GM20431 (cell line): ENCODE measurements around the gene ACAD11.
"Not testable (repeated sequence)": the region's sequence is repeated elsewhere in the genome, so short reads cannot be mapped to it uniquely, and the experiment has no call there.

Experiments
- in situ Hi-C: fragments of 300-500 bp; cut with MseI, MboI; formaldehyde crosslinking; loops from one replicate; pipeline ENCODE4 v1.15.0; 2020; ENCODE audit warnings: low sequenced_read_pairs; ENCODE audit not compliant: unreplicated experiment

The ACAD11 gene

GRCh38 chr3:132561003-132561402, 98.6 kb downstream of the ACAD11 start:
- in situ Hi-C loops = no loop called here

DNA sequence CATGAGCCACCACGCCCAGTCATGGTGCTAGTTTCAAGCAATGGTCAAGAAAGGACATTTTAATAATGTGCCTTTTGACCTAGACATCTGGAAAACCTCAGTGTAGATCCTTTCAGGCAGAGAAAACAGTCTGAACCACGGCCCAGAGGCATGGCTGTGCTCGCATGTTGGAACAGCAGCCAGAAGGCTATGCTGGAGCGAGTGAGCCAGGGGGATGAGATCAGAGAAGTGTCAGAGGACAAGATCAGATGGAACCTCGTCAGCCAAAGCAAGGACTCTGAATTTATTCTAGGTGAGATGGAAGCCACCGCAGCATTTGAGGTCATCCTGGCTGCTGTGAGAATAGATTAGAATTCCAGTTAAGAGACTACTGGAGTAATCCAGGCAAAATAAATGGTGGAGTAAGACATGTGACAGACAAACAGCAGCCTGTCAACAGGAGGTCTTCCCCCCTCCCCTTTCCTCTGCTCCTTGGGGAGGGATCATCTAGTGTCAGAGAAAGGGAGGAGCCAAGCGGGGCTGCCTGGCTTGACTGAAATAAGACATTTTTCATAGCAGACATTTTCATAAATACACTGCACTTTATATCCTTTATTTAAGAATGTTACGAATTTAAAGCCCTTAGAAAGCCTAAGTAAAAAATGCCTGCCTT, 103.0 kb downstream of the ACAD11 start:
- in situ Hi-C loops = no loop called here

DNA sequence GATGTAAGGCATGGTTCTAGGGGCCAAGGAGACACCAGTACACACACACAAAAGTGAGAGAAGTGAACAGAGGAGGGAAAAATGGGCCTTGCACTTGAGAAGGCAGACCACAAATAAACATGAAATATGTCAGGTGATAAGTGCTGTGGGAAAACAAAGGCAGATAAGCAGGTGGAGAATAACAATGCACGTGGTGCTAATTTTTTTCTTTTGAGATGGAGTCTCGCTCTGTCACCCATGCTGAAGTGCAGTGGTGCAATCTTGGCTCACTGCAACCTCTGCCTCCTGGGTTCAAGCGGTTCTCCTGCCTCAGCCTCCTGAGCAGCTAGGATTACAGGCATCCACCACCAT, 103.6 kb downstream of the ACAD11 start:
- in situ Hi-C loops = not testable (repeated sequence)

GRCh38 chr3:132555306-132556035, 104.1 kb downstream of the ACAD11 start:
- in situ Hi-C loops = no loop called here

DNA sequence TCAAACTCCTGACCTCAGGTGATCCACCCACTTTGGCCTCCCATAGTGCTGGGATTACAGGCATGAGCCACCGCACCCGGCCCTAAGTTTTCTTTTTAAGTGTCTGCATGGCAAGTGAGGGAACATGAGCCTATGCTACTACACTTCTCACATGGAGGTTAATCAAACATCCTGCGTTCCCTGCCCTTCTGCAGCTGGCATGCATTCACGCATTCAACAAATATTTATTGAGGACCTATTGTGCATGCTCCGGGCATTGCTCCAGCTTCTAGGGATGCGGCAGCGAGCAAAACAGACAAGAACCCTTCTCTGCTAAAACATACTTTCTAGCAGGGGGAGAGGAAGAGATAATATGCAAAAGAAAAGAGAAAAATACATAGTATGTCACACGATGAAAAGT, 105.2 kb downstream of the ACAD11 start:
- in situ Hi-C loops = no loop called here

DNA sequence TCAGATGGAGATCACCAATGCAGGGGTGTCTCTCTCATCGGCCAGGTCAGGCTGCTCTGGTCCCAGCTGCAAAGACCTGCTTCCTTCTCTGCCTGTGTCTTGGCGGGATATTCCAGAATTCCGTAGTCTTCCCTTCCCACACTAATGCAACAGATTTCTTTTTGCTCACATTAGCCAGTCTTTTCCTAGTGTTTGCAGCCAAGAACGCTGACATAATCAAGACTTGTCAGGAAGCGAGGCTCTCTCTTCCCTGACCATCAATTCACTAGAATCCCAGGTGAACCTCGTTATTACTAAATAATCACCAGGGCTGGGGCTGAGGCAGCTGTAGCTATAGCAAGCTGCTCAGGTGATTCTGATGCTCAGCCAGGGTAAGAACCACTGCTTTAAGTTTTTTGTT, 105.8 kb downstream of the ACAD11 start:
- in situ Hi-C loops = no loop called here

DNA sequence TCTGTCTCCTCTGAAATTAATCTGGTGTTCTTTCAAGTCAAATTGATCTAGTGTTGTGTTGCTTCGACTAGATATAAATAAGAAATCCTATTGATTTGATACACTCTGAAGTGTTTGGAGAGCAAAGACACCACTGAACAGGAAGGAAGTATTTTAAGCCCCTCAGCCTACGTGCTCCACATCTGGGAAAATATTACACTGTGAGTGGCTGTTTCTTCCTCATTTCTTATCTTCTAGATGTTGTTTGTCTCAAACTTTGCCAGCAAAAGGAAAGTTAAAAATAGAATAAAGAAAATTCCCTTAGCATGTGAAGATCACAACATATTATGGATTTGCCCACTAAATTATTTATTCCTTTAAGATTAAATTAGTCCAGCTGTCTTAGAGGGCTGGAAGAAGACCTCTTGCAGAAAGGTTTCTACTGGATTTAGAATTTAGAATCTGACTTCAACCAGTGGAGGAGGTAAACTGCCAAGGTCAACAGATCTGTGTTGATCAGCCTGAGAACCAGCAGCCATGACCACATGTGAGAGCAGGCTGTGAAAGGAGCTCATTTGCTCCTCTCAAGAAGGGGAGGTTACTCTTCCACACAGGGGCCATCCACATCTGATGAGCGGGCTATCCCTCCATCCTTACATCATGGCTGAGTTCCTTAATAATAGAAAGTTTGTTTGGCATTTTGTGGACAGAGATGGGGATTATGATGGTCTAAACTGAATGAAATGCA, 108.9 kb downstream of the ACAD11 start:
- in situ Hi-C loops = no loop called here

DNA sequence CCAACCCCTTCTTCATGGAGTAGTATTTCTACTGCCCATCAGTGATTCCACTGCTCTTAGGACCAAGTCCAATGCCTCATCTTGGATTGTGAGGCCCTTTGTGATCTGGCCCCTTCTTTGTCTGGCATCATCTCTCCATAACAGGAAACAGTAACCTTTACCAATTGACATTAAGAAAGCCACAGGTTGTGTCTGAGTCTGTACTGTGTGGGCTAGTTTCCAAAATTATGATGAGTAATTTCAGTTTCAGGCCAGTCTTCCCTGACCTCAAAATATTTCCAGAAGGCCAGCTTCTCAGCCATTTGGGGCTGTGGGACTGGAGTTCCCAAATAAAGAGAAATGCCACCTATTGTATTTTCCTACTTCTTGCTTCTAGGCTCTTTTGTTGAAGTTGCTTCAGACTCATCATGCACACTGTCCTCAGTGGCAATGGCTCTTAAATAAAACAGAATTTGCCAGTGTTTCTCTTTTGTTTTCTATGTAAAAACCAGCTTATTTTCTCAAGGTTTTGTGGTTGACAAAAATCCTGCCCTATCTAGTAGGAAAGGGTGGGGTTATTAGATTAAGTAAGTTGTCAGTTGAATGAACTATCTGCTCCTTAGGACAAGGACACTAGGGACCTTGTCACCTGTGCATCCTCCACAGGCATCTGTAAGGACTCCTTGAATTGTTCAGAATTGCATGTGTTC, 109.6 kb downstream of the ACAD11 start:
- in situ Hi-C loops = no loop called here

GRCh38 chr3:132549169-132549568, 110.4 kb downstream of the ACAD11 start:
- in situ Hi-C loops = no loop called here

DNA sequence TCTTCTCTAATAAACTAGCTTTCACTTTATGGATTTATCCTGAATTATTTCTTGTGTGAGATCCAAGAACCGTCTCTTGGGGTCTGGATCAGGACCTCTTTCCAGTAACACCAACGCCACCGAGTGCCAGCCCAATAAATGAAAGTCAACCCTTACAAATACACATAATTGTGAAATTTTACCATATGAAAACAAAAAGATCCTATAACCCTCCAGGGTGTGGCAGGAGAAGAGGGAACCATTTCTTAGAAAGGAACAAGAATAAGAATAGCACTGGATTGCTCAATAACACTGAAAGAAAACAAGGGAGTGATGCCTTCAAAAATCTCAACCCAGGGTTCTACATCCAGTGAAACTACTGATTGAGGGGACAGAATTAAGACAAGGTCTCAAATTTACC, 114.1 kb downstream of the ACAD11 start:
- in situ Hi-C loops = no loop called here

DNA sequence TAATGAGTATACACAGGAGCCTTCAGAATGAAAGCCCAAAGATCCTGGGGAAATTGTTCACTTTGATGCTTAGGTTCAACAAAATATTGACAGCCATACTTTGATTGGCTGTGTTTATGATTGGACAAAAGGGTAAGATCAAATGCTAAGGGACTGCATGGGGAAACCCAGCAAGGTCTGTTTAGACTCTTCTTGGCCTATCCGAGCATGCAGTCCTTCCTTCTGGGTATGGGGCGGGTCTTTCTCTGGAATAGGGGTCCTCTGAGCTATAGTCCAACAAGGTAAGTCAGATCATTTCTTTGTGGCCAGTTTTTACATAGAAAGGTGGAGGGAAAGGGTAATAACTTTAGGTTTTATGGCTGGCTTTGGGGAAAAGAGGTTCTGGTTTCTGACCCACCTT, 115.5 kb downstream of the ACAD11 start:
- in situ Hi-C loops = no loop called here

GRCh38 chr3:132543011-132543739, 116.4 kb downstream of the ACAD11 start:
- in situ Hi-C loops = no loop called here

DNA sequence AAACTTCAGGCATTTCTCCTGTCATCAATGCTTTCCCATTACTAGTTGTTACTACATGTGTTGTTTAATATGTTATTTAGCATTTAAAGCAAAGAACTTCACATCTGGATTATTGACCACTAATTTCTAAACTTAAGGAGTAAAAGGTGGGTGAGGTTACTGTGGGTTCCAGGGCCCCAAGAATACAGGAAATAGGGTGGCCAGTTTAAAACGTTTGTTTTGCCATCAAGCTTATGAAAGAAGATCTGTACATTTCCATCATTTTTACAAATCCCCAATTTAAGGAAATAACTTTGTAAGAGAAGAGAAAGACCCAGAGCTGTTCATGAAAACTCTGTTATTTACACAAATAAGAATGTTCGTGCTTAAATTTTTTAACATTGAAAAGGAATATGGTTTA, 117.0 kb downstream of the ACAD11 start:
- in situ Hi-C loops = no loop called here

- in situ Hi-C loops = loop anchor here (10.0 kb wide), 1 partner anchor 105 kb away; no protein-coding TSS in a partner anchor
Observed at GRCh38 chr3:132539681-132540080, 119.9 kb downstream of the ACAD11 start.

DNA sequence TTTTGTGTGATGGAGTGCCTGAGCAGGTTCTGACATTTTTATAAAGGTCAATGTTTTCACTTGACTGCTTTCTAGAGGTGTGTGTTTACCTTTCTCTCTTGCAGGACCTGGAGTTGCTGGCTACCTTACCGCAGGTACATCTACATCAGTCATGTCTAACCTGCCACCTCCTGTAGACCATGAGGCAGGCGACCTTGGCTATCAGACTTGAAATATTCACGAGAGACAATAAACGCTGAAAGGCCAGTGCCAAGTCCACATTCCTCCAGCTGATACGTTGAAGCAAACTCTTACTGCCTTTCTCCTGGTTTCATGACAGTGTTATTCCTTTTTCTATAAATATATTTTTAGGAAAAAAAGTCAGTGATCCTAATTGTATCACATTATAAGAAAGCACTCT, 121.5 kb downstream of the ACAD11 start:
- in situ Hi-C loops = loop anchor here (10.0 kb wide), 1 partner anchor 107 kb away; no protein-coding TSS in a partner anchor

DNA sequence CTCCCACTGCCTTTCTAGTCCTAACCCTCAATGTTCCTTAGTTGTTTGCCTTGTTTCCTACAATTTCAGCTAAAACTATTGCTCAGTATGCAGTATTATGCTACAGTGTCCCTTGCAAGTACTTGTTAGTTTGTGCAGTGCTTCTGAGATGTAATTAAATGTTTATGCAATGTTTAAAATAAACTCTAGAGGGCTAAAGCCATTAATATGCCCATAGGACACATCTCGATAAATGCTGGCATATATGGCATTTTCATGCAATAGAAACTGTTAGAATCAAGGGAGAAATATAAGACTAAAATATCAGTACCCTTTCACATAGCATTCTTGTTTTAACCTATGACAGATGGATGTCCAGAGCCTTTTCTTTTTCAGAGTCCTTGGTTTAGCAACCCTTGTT, 122.3 kb downstream of the ACAD11 start:
- in situ Hi-C loops = loop anchor here (10.0 kb wide), 1 partner anchor 108 kb away; no protein-coding TSS in a partner anchor

DNA sequence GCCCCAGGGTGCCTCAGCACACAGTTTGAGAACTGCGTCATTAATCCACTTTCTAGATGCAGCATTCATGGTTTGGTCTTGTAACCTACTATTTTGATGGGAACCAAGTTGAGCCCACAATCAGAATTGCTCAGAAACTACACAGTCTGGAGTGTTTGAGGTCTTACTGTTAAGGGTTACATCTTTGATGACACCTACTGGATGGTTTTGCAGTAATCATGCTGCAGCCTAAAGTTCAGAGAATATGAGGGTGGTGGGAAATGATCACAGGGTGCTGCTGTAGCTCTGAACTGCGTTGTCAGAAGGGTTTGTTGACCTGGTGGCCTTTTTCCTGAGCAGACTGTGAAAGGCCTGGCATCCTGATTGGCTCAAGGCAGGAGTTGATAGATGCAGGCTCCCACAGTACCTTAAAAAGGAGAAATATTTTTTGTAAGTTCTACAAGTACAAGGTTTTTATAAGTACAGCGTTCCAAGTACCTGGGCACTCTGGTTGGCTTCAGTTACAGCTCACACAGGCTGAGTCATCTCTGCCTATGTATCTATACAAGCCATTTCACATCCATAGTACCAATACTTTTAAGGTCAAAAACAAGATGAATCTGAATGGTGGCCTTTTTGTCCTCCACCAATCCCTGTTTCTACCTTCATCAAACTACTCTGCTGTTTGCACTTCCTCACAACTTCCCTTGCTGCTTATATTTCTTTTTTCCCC, 123.0 kb downstream of the ACAD11 start:
- in situ Hi-C loops = loop anchor here (10.0 kb wide), 1 partner anchor 108 kb away; no protein-coding TSS in a partner anchor

DNA sequence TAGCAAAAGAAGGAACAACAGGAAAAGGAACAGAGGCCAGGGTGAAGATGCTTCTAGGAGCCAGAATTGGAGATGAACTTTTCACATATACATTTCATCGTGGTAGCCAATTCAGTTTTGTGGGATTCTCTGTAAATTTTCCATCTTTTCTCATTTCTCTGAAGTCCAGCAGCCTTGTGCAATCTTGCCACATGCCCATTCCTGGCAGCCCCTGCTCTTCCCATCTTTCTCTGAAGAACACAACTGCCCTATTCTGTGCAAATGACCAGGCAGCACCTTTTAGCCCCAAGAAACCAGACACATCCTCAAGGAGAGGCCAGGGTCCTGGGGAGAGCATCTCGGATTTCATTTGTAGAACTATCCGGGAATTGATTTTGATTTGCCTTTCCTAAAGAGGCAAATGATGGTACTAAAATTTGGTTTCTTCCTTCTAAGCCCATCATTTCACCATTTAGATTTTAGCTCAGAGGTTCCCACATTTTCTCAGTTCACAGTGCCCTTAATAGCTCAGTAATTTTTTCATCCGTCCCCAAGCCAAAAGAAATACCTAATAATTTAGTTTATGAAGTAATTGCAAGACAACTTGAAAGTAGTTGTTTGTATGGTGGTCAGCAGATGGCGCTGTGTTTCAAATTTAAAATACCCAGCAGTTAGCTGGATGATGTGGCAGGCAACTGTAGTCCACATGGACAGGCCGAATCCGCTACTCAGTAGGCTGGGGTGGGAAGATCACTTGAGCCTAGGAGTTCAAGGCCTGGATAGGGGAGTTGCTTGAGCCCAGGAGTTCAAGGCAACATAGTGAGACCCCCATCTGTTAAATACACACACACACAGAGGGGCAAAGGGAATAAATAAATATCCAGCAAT, 123.8 kb downstream of the ACAD11 start:
- in situ Hi-C loops = loop anchor here (10.0 kb wide), 1 partner anchor 109 kb away; no protein-coding TSS in a partner anchor
